MCF 10A (cell line): Measurements from ENCODE around the gene LRP2. TPM values are rescaled to one million over a fixed set of nuclear protein-coding genes. Genes with fewer than 3 reads are reported as not detected.

Source experiments
- BruUV-seq: library from RNA; stranded (reverse); fragments of 400-500 nt; replicated peaks from 2 replicates; lab custom pipeline; 2021; lab: Mats Ljungman, UMichigan
- CTCF ChIA-PET: fragments of 300-600 bp; sonication (Branson Sonifier 250); formaldehyde crosslinking; extraction: SDS; loops from one replicate; lab custom pipeline; 2021; ENCODE audit warnings: antibody characterized with exemption, inconsistent platforms; lab: Yijun Ruan, JAX
- POLR2A ChIA-PET: fragments of 300-600, 350-650 bp; sonication (Branson Sonifier 250); formaldehyde crosslinking; extraction: SDS; loops from one replicate; lab custom pipeline; 2020; ENCODE audit warnings: antibody characterized with exemption, inconsistent platforms; lab: Yijun Ruan, JAX
- DNase-seq: peaks from one replicate; pipeline ENCODE4 v3.0.0-alpha.2; 2018; ENCODE audit not compliant: unreplicated experiment
- H3K27ac Mint-ChIP-seq: one replicate; pipeline ENCODE4 v1.8.0; 2022; ENCODE audit warnings: mild to moderate bottlenecking, low read depth, mixed read lengths; ENCODE audit not compliant: unreplicated experiment
- H3K27me3 Mint-ChIP-seq: one replicate; pipeline ENCODE4 v1.8.0; 2022; ENCODE audit warnings: mixed read lengths; ENCODE audit not compliant: insufficient read depth, unreplicated experiment
- H3K36me3 Mint-ChIP-seq: one replicate; pipeline ENCODE4 v1.8.0; 2022; ENCODE audit warnings: mild to moderate bottlenecking, moderate library complexity, mixed read lengths; ENCODE audit not compliant: insufficient read depth, unreplicated experiment
- H3K4me1 Mint-ChIP-seq: one replicate; pipeline ENCODE4 v1.8.0; 2022; ENCODE audit warnings: mixed read lengths; ENCODE audit not compliant: insufficient read depth, unreplicated experiment
- H3K4me3 Mint-ChIP-seq: one replicate; pipeline ENCODE4 v1.8.0; 2022; ENCODE audit warnings: mild to moderate bottlenecking, moderate library complexity, mixed read lengths; ENCODE audit not compliant: unreplicated experiment
- H3K9me3 Mint-ChIP-seq: one replicate; pipeline ENCODE4 v1.8.0; 2022; ENCODE audit warnings: mixed read lengths; ENCODE audit not compliant: unreplicated experiment
- intact Hi-C: fragments of 100-400 bp; cut with micrococcal nuclease; formaldehyde crosslinking; loops from 2 replicates; pipeline ENCODE4 v1.14.1; 2022
- total RNA-seq: library from RNA; stranded (reverse); gene quantifications from 2 replicates; pipeline ENCODE4 v1.2.3, GENCODE V29; 2022
- TF ChIP-seq, protein P1 (sequence below): fragments of 200-600 bp; IDR thresholded peaks from one replicate; pipeline ENCODE4 v1.8.0; 2022; ENCODE audit warnings: antibody characterized with exemption, mild to moderate bottlenecking; ENCODE audit not compliant: unreplicated experiment

The LRP2 gene
- total RNA-seq, 1 experiment from 2014 or later: 0.07 TPM

GRCh38 chr2:169290433-169290832, 71.9 kb downstream of the LRP2 start:
- Mint-ChIP-seq H3K4me1 (peaks cover 3% of the 10 kb centered on the region), H3K4me3 (no peak overlapping the region), H3K9me3 (no peaks in the 10 kb centered on the region), H3K27ac (no peak overlapping the region), H3K36me3 (no peaks in the 10 kb centered on the region), H3K27me3 (peaks cover 28% of the 10 kb centered on the region)
- POLR2A ChIA-PET: no interaction called here
- TF ChIP-seq, protein P1, sequence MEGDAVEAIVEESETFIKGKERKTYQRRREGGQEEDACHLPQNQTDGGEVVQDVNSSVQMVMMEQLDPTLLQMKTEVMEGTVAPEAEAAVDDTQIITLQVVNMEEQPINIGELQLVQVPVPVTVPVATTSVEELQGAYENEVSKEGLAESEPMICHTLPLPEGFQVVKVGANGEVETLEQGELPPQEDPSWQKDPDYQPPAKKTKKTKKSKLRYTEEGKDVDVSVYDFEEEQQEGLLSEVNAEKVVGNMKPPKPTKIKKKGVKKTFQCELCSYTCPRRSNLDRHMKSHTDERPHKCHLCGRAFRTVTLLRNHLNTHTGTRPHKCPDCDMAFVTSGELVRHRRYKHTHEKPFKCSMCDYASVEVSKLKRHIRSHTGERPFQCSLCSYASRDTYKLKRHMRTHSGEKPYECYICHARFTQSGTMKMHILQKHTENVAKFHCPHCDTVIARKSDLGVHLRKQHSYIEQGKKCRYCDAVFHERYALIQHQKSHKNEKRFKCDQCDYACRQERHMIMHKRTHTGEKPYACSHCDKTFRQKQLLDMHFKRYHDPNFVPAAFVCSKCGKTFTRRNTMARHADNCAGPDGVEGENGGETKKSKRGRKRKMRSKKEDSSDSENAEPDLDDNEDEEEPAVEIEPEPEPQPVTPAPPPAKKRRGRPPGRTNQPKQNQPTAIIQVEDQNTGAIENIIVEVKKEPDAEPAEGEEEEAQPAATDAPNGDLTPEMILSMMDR: no peak
- no peak for DNase-seq
- CTCF ChIA-PET: no interaction called here
- intact Hi-C loops: no loop called here
- BruUV-seq: no TSS peak

- DNase-seq: no peak
- Mint-ChIP-seq H3K9me3 (no peaks in the 10 kb centered on the region), H3K4me3 (no peak overlapping the region), H3K4me1 (peaks cover 5% of the 10 kb centered on the region), H3K36me3 (no peaks in the 10 kb centered on the region), H3K27me3 (peaks cover 44% of the 10 kb centered on the region), H3K27ac (no peak overlapping the region)
- ChIA-PET CTCF (interaction anchor here (0.6 kb wide), 1 partner anchor 98 kb away, joined by 3 read pairs; no protein-coding TSS in a partner anchor), POLR2A (interaction anchor here (0.7 kb wide), 1 partner anchor 547 kb away, joined by 4 read pairs; no protein-coding TSS in a partner anchor)
- BruUV-seq: no TSS peak
- TF ChIP-seq, protein P1: no peak
- intact Hi-C loops: no loop called here
These were observed 74.7 kb downstream of the LRP2 start for GRCh38 chr2:169287666-169288065.

DNA sequence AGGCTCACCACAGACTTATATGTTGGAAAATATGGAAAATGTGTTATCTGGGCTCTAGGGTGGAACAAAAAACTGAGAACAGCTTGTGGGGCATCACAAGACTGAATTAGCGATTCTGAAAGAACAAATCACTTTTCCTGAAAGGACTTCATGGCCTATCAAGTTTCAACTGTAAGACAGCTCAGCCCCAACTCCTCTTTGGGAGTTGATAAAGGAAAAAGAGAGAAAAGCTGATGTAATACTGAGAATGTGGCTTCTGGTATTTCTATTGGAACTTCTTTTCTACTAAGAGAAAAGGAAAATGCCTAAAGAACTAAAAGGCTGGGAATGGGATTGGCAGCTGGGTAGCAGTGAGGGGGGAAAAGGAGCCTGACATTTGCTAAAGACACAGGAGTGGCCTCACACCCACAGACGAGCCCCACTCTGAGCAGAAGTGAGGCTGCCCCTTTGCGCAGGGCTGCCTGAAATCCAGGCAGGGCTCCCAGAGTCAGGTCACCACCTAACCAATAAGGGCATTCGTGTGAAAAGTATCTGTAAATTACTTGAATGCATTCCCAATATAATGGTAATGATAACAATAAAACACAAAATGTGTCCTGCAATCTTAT, 75.6 kb downstream of the LRP2 start:
- ChIA-PET POLR2A (interaction anchor here (0.7 kb wide), 1 partner anchor 546 kb away, joined by 4 read pairs; no protein-coding TSS in a partner anchor), CTCF (interaction anchor here (0.6 kb wide), 1 partner anchor 402 kb away, joined by 3 read pairs; no protein-coding TSS in a partner anchor)
- H3K4me3 Mint-ChIP-seq: no peak overlapping the region
- DNase-seq: no peak
- no TSS peak for BruUV-seq
- H3K36me3 Mint-ChIP-seq: no peaks in the 10 kb centered on the region
- H3K4me1 Mint-ChIP-seq: peaks cover 5% of the 10 kb centered on the region
- H3K27ac Mint-ChIP-seq: no peak overlapping the region
- peaks cover 34% of the 10 kb centered on the region for H3K27me3 Mint-ChIP-seq
- intact Hi-C loops: no loop called here
- TF ChIP-seq, protein P1: no peak
- no peaks in the 10 kb centered on the region for H3K9me3 Mint-ChIP-seq

DNA sequence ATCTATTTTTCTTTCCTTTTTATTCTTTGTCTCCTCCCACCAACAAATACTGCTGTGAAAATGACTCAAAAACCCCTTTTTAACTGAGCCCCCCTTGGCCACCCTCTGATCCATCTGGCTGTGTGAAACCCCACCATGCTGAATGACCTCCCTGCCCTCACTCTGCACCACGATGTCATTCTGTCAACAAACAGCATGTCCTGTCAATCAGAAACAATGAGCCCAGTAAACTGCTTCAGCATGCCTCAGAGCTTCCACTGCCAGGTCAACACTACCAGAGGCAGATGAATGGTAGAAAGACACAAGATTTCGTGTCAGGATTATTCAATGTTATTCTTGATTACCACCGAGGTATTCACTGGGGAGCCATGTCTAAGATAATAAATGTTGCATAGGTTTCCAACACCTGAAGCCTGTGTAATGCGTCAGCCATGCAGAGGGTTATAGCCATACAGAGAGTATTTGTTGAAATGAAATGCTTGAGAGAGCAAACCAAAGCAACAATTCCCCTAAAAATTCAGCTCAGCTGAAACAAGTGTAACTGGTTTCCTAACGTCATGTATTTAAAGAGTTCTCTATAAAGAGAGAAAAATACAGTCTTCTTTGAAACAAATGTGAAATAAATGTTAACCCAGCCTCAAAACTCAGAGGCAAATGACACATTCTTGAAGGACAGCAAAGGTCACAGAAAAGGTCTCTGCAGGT, 76.7 kb downstream of the LRP2 start:
- intact Hi-C loops: no loop called here
- H3K4me1 Mint-ChIP-seq: peaks cover 5% of the 10 kb centered on the region
- ChIA-PET POLR2A (interaction anchor here (0.7 kb wide), 1 partner anchor 487 kb away, joined by 3 read pairs; no protein-coding TSS in a partner anchor), CTCF (no interaction called here)
- no peak overlapping the region for H3K27ac Mint-ChIP-seq
- DNase-seq: no peak
- TF ChIP-seq, protein P1: no peak
- no peak overlapping the region for H3K4me3 Mint-ChIP-seq
- peaks cover 32% of the 10 kb centered on the region for H3K27me3 Mint-ChIP-seq
- no peaks in the 10 kb centered on the region for H3K36me3 Mint-ChIP-seq
- BruUV-seq: no TSS peak
- no peaks in the 10 kb centered on the region for H3K9me3 Mint-ChIP-seq
